Parathyroid adenoma (tissue), 2 donors: Measurements from ENCODE around the gene PRELID2.
"Not testable (repeated sequence)": the region's sequence is repeated elsewhere in the genome, so short reads cannot be mapped to it uniquely, and the experiment has no call there.

ENCODE experiments used
- H2AFZ ChIP-seq: fragments of 300-600 bp; sonication (generic); one replicate; pipeline ENCODE4 v1.7.0; 2017; ENCODE audit warnings: antibody characterized with exemption, mild to moderate bottlenecking
- H3K27ac ChIP-seq: fragments of 300-600 bp; sonication (generic); one replicate; pipeline ENCODE4 v1.7.0; 2017
- H3K27me3 ChIP-seq: fragments of 300-600 bp; sonication (generic); one replicate; pipeline ENCODE4 v1.7.0; 2017; ENCODE audit warnings: low read length; ENCODE audit not compliant: control insufficient read depth, insufficient read depth
- H3K36me3 ChIP-seq: fragments of 300-600 bp; sonication (generic); one replicate; pipeline ENCODE4 v1.7.0; 2017; ENCODE audit warnings: low read length; ENCODE audit not compliant: control insufficient read depth, insufficient read depth
- H3K4me1 ChIP-seq: fragments of 300-600 bp; sonication (generic); one replicate; pipeline ENCODE4 v1.7.0; 2017; ENCODE audit warnings: control low read depth
- H3K4me2 ChIP-seq: fragments of 300-600 bp; sonication (generic); one replicate; pipeline ENCODE4 v1.7.0; 2017; ENCODE audit warnings: low read length
- H3K4me3 ChIP-seq: fragments of 300-600 bp; sonication (generic); one replicate; pipeline ENCODE4 v1.7.0; 2017; ENCODE audit warnings: low read depth, low read length
- H3K79me2 ChIP-seq: fragments of 300-600 bp; sonication (generic); one replicate; pipeline ENCODE4 v1.7.0; 2017; ENCODE audit warnings: control low read depth
- H3K9ac ChIP-seq: fragments of 300-600 bp; sonication (generic); one replicate; pipeline ENCODE4 v1.7.0; 2017; ENCODE audit warnings: mild to moderate bottlenecking
- H3K9me3 ChIP-seq: fragments of 300-600 bp; sonication (generic); one replicate; pipeline ENCODE4 v1.7.0; 2017; ENCODE audit warnings: low read length; ENCODE audit not compliant: control insufficient read depth
- TF ChIP-seq, protein P1 (sequence below): fragments of 300-600 bp; sonication (generic); IDR thresholded peaks from one replicate; pipeline ENCODE4 v1.7.0; 2017; ENCODE audit warnings: antibody characterized with exemption, mild to moderate bottlenecking
- donor health status: primary hyperparathyroidism.

The PRELID2 gene

DNA sequence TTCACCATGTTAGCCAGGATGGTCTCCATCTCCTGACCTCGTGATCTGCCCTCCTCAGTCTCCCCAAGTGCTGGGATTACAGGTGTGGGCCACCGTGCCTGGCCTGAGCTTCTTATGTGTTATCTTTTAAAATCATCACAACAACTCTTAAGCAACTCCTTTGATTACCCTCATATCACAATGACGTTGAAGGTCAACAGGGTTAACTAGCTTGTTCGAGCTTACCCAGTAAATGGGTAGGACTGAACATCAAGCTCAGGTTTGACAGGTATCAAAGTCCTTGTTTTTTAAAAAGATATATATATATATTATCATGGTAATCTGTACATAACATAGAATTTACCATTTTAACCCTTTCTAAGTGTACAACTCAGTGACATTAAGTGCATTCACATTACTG is 34.6 kb upstream of the PRELID2 start:
- H2AFZ ChIP-seq: no peak overlapping the region
- H3K9ac ChIP-seq: no peak overlapping the region
- no peak overlapping the region for H3K27ac ChIP-seq
- no peaks in the 10 kb centered on the region for H3K9me3 ChIP-seq
- no peaks in the 10 kb centered on the region for H3K4me1 ChIP-seq
- no peak overlapping the region for H3K4me2 ChIP-seq
- H3K4me3 ChIP-seq: no peak overlapping the region
- no peaks in the 10 kb centered on the region for H3K36me3 ChIP-seq
- no peaks in the 10 kb centered on the region for H3K79me2 ChIP-seq
- TF ChIP-seq, protein P1, sequence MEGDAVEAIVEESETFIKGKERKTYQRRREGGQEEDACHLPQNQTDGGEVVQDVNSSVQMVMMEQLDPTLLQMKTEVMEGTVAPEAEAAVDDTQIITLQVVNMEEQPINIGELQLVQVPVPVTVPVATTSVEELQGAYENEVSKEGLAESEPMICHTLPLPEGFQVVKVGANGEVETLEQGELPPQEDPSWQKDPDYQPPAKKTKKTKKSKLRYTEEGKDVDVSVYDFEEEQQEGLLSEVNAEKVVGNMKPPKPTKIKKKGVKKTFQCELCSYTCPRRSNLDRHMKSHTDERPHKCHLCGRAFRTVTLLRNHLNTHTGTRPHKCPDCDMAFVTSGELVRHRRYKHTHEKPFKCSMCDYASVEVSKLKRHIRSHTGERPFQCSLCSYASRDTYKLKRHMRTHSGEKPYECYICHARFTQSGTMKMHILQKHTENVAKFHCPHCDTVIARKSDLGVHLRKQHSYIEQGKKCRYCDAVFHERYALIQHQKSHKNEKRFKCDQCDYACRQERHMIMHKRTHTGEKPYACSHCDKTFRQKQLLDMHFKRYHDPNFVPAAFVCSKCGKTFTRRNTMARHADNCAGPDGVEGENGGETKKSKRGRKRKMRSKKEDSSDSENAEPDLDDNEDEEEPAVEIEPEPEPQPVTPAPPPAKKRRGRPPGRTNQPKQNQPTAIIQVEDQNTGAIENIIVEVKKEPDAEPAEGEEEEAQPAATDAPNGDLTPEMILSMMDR: no peak
- H3K27me3 ChIP-seq: no peaks in the 10 kb centered on the region

DNA sequence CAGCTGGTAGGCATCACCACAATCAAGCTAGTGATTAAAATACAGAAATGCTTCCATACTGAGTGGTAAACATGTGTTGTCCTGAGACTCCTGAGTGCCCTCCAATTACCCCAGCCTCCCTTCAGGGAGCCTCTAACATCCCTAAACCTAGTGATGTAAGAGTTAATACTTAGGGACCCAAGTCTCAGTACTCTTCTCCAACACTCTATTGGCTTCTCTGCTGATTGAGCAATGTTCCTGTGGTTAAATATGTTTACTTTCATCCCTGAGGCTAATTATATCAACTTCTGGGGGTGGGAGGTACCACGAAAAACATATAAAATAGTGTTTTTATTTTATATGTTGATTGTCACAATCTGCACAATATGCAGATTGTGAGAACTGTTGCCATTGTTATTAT is 32.7 kb upstream of the PRELID2 start:
- Histone ChIP-seq H3K79me2 (no peaks in the 10 kb centered on the region), H3K9me3 (no peaks in the 10 kb centered on the region), H3K4me3 (no peak overlapping the region), H3K27me3 (no peaks in the 10 kb centered on the region), H3K36me3 (no peaks in the 10 kb centered on the region), H3K27ac (no peak overlapping the region), H3K9ac (no peak overlapping the region), H2AFZ (no peak overlapping the region), H3K4me1 (no peaks in the 10 kb centered on the region), H3K4me2 (no peak overlapping the region)
- TF ChIP-seq, protein P1: no peak

DNA sequence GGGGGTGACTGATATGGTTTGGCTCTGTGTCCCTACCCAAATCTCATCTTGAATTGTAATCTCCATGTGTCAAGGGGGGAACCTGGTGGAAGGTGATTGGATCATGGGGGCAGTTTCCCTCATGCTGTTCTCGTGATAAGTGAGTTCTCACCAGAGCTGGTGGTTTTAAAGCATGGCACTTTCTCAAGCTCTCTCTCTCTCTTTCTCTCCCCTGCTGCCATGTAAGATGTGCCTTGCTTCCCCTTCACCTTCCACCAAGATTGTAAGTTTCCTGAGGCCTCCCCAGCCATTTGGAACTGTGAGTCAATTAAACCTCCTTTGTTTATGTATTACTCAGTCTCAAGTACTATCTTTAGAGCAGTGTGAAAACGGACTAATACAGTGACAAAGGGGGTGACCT is 29.3 kb upstream of the PRELID2 start:
- not testable (repeated sequence) for H3K27me3 ChIP-seq, H3K79me2 ChIP-seq, H3K9me3 ChIP-seq, H3K36me3 ChIP-seq, H3K9ac ChIP-seq, H3K4me2 ChIP-seq, H3K4me3 ChIP-seq, H2AFZ ChIP-seq, H3K4me1 ChIP-seq, H3K27ac ChIP-seq

DNA sequence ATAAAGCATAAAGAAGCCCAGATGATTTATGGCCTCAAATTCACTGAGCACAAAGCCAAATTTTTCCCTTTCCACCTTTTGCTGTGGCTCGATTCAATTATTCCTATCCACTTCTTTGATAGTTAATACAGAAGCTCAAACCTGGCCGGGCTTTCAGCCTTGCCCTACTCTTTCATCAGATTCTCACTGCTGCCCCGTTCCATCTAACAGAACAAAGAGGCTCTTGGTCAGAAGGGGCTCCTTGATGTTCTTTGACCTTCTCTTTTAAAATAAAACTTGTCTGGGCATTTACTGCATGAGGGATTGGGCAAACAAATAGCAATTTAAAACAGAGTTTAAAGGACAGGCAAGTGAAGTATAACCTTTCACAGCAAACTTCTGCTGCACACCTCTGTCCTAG is 27.9 kb upstream of the PRELID2 start:
- no peak overlapping the region for H2AFZ ChIP-seq

DNA sequence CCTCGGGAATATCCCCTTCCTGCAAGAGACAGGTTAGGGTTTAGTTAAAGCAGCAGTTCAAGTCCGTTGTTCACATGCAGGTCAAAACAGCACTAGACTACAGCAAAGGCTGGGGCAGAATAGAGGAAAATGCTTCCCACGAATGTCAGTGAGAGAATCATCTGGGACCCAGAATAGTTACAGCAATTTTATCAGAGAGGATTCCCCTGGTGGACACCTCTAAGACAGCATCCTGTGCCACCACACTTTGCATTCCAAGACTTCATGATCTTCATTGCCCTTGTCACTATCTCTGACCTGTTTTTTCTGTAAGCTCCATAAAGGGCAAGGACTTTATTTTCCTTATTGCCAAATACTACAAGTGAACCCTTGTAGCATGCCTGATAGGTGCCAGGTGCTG is 24.8 kb upstream of the PRELID2 start:
- Histone ChIP-seq H3K9ac (no peak overlapping the region), H3K36me3 (no peaks in the 10 kb centered on the region), H3K4me3 (no peak overlapping the region), H3K4me2 (no peak overlapping the region), H2AFZ (no peak overlapping the region), H3K79me2 (no peaks in the 10 kb centered on the region), H3K4me1 (no peaks in the 10 kb centered on the region), H3K9me3 (no peaks in the 10 kb centered on the region), H3K27ac (no peak overlapping the region), H3K27me3 (no peaks in the 10 kb centered on the region)
- TF ChIP-seq, protein P1: no peak

More for the DNA sequence above, 27.9 kb upstream of the PRELID2 start:
- H3K9me3 ChIP-seq: no peaks in the 10 kb centered on the region
- TF ChIP-seq, protein P1: no peak
- no peak overlapping the region for H3K4me3 ChIP-seq
- no peaks in the 10 kb centered on the region for H3K36me3 ChIP-seq
- no peaks in the 10 kb centered on the region for H3K79me2 ChIP-seq
- no peak overlapping the region for H3K27ac ChIP-seq
- no peaks in the 10 kb centered on the region for H3K4me1 ChIP-seq
- no peak overlapping the region for H3K9ac ChIP-seq
- H3K4me2 ChIP-seq: no peak overlapping the region
- no peaks in the 10 kb centered on the region for H3K27me3 ChIP-seq
